ENCODE measurements around the gene RPL18A.

The RPL18A gene

GRCh38 chr19:17843292-17843827 is 16.4 kb upstream of the RPL18A start:
- TF ChIP-seq CTCF (IDR thresholded peaks at IDR 0.05) = no peak
- Histone ChIP-seq H3K9me3 (ENCODE audit: control insufficient read depth, low read length) (no peaks in the 10 kb centered on the region), H3K4me2 (ENCODE audit: low read length) (no peak overlapping the region), H3K27me3 (ENCODE audit: control insufficient read depth, insufficient read depth, low read length) (no peaks in the 10 kb centered on the region), H3K36me3 (ENCODE audit: control insufficient read depth, insufficient read depth, low read length) (no peaks in the 10 kb centered on the region), H3K9ac (no peak overlapping the region), H3K27ac (no peak overlapping the region), H3K79me2 (no peaks in the 10 kb centered on the region), H2AFZ (no peak overlapping the region), H3K4me3 (ENCODE audit: low read depth, low read length) (no peak overlapping the region), H3K4me1 (no peaks in the 10 kb centered on the region)

GRCh38 chr19:17843908-17844490 is 15.7 kb upstream of the RPL18A start:
- Histone ChIP-seq H3K4me2 (ENCODE audit: low read length) (no peak overlapping the region), H3K9me3 (ENCODE audit: control insufficient read depth, low read length) (no peaks in the 10 kb centered on the region), H3K27ac (no peak overlapping the region), H3K4me3 (ENCODE audit: low read depth, low read length) (no peak overlapping the region), H2AFZ (no peak overlapping the region), H3K9ac (no peak overlapping the region), H3K79me2 (no peaks in the 10 kb centered on the region), H3K36me3 (ENCODE audit: control insufficient read depth, insufficient read depth, low read length) (no peaks in the 10 kb centered on the region), H3K4me1 (no peaks in the 10 kb centered on the region), H3K27me3 (ENCODE audit: control insufficient read depth, insufficient read depth, low read length) (no peaks in the 10 kb centered on the region)
- no peak for TF ChIP-seq CTCF (IDR thresholded peaks at IDR 0.05)

- H3K27ac ChIP-seq = no peak overlapping the region
- H3K4me3 ChIP-seq (ENCODE audit: low read depth, low read length) = no peak overlapping the region
- H3K36me3 ChIP-seq (ENCODE audit: control insufficient read depth, insufficient read depth, low read length) = no peaks in the 10 kb centered on the region
- no peak overlapping the region for H3K9ac ChIP-seq
- H2AFZ ChIP-seq = no peak overlapping the region
- H3K9me3 ChIP-seq (ENCODE audit: control insufficient read depth, low read length) = no peaks in the 10 kb centered on the region
- no peaks in the 10 kb centered on the region for H3K79me2 ChIP-seq
- no peak overlapping the region for H3K4me2 ChIP-seq (ENCODE audit: low read length)
- no peaks in the 10 kb centered on the region for H3K27me3 ChIP-seq (ENCODE audit: control insufficient read depth, insufficient read depth, low read length)
- no peaks in the 10 kb centered on the region for H3K4me1 ChIP-seq
- no peak for TF ChIP-seq CTCF (IDR thresholded peaks at IDR 0.05)
Observed at GRCh38 chr19:17846146-17846545, 13.6 kb upstream of the RPL18A start.

- no peaks in the 10 kb centered on the region for H3K79me2 ChIP-seq
- H3K9ac ChIP-seq = no peak within 1 kb of the TSS
Observed at GRCh38 chr19:17847538-17848366, 12.0 kb upstream of the RPL18A start, which contains the start of gene JAK3. Gene JAK3 (minus strand): TSS chr19:17847982. CDS start chr19:17844417, 3,565 bp downstream.

More at GRCh38 chr19:17847538-17848366, 12.0 kb upstream of the RPL18A start, which contains the start of gene JAK3:
- H3K27me3 ChIP-seq (ENCODE audit: control insufficient read depth, insufficient read depth, low read length) = no peaks in the 10 kb centered on the region
- no peaks in the 10 kb centered on the region for H3K4me1 ChIP-seq
- peak within 1 kb of the TSS; percentile 31 for H3K4me3 ChIP-seq (ENCODE audit: low read depth, low read length)
- H3K27ac ChIP-seq = peak within 1 kb of the TSS; percentile 48
- H3K36me3 ChIP-seq (ENCODE audit: control insufficient read depth, insufficient read depth, low read length) = no peaks in the 10 kb centered on the region
- no peak for TF ChIP-seq CTCF (IDR thresholded peaks at IDR 0.05)
- H3K9me3 ChIP-seq (ENCODE audit: control insufficient read depth, low read length) = no peaks in the 10 kb centered on the region
- no peak within 1 kb of the TSS for H3K4me2 ChIP-seq (ENCODE audit: low read length)
- H2AFZ ChIP-seq = peak within 1 kb of the TSS; percentile 65
